HEK293 (cell line): ENCODE data around the gene ISCU.
"Not testable (repeated sequence)": the region's sequence is repeated elsewhere in the genome, so short reads cannot be mapped to it uniquely, and the experiment has no call there.

ENCODE experiments used
- CTCF ChIA-PET: fragments of 350-600 bp; formaldehyde crosslinking; extraction: SDS; loops from one replicate; lab custom pipeline; 2021; ENCODE audit warnings: antibody characterized with exemption; lab: Yijun Ruan, JAX
- POLR2A ChIA-PET: fragments of 300-600 bp; formaldehyde crosslinking; extraction: SDS; loops from one replicate; lab custom pipeline; 2020; ENCODE audit warnings: antibody characterized with exemption, inconsistent platforms; lab: Yijun Ruan, JAX
- H3K27ac ChIP-seq: fragments of 200-500 bp; sonication (Bioruptor generic); 2 replicates; pipeline ENCODE4 v1.5.1; 2014; ENCODE audit warnings: low read depth, low read length, control low read depth, inconsistent platforms; ENCODE audit errors: extremely low read depth
- H3K36me3 ChIP-seq, 2 experiments: fragments of 200-500 bp in 1 of 2; sonication (Bioruptor generic) in 1 of 2; 1 replicate in 1 of 2; 2 replicates in 1 of 2; pipeline ENCODE4 v1.5.1; 2014 to 2017; ENCODE audit warnings: inconsistent platforms in 2 of 2, low read length in 2 of 2; ENCODE audit not compliant: control insufficient read depth in 2 of 2, insufficient read depth in 1 of 2
- H3K4me1 ChIP-seq: fragments of 200-500 bp; sonication (Bioruptor generic); 2 replicates; pipeline ENCODE4 v1.5.1; 2014; ENCODE audit warnings: mild to moderate bottlenecking, low read length, inconsistent platforms; ENCODE audit not compliant: control insufficient read depth, insufficient read depth
- H3K4me3 ChIP-seq: 2 replicates; pipeline ENCODE4 v1.5.1; 2011; ENCODE audit warnings: low read depth, mild to moderate bottlenecking, control low read depth, low read length, moderate library complexity
- H3K9me3 ChIP-seq: fragments of 200-500 bp; sonication (Bioruptor generic); 2 replicates; pipeline ENCODE4 v1.5.1; 2014; ENCODE audit warnings: low read depth, low read length, inconsistent platforms; ENCODE audit not compliant: control insufficient read depth, insufficient read depth
- FEZF1 ChIP-seq: fragments of 450-650 bp; formaldehyde crosslinking; IDR thresholded peaks from 2 replicates; pipeline ENCODE4 v1.5.1; 2016; ENCODE audit warnings: missing biosample characterization, missing genetic modification characterization
- KLF10 ChIP-seq: fragments of 450-650 bp; IDR thresholded peaks from 2 replicates; pipeline ENCODE4 v1.5.1; 2018; ENCODE audit warnings: missing biosample characterization, mild to moderate bottlenecking, missing genetic modification characterization
- REPIN1 ChIP-seq: fragments of 450-650 bp; formaldehyde crosslinking; IDR thresholded peaks from 2 replicates; pipeline ENCODE4 v1.5.1; 2017; ENCODE audit warnings: missing biosample characterization, missing genetic modification characterization, low read depth
- SP7 ChIP-seq: fragments of 450-650 bp; formaldehyde crosslinking; IDR thresholded peaks from 2 replicates; pipeline ENCODE4 v1.5.1; 2016; ENCODE audit warnings: missing biosample characterization, missing genetic modification characterization
- YY1 ChIP-seq: fragments of 450-650 bp; formaldehyde crosslinking; IDR thresholded peaks from 2 replicates; pipeline ENCODE4 v1.5.1; 2018; ENCODE audit warnings: missing biosample characterization, missing genetic modification characterization
- ZNF10 ChIP-seq: fragments of 450-650 bp; formaldehyde crosslinking; IDR thresholded peaks from 2 replicates; pipeline ENCODE4 v1.5.1; 2017; ENCODE audit warnings: missing biosample characterization, missing genetic modification characterization
- ZNF121 ChIP-seq: fragments of 450-650 bp; formaldehyde crosslinking; IDR thresholded peaks from 2 replicates; pipeline ENCODE4 v1.5.1; 2016; ENCODE audit warnings: missing biosample characterization, missing genetic modification characterization
- ZNF138 ChIP-seq: fragments of 450-650 bp; formaldehyde crosslinking; IDR thresholded peaks from 2 replicates; pipeline ENCODE4 v1.5.1; 2016; ENCODE audit warnings: missing biosample characterization, missing genetic modification characterization, borderline replicate concordance
- ZNF175 ChIP-seq: fragments of 450-650 bp; formaldehyde crosslinking; IDR thresholded peaks from 2 replicates; pipeline ENCODE4 v1.5.1; 2016; ENCODE audit warnings: missing biosample characterization, missing genetic modification characterization
- ZNF211 ChIP-seq: fragments of 450-650 bp; formaldehyde crosslinking; IDR thresholded peaks from 2 replicates; pipeline ENCODE4 v1.5.1; 2016; ENCODE audit warnings: low read depth, missing biosample characterization, missing genetic modification characterization
- ZNF514 ChIP-seq: fragments of 450-650 bp; formaldehyde crosslinking; IDR thresholded peaks from 2 replicates; pipeline ENCODE4 v1.5.1; 2016; ENCODE audit warnings: missing biosample characterization, missing genetic modification characterization
- ZNF529 ChIP-seq: fragments of 450-650 bp; formaldehyde crosslinking; IDR thresholded peaks from 2 replicates; pipeline ENCODE4 v1.5.1; 2017; ENCODE audit warnings: missing genetic modification characterization, missing biosample characterization; ENCODE audit not compliant: insufficient replicate concordance
- ZNF530 ChIP-seq: fragments of 450-650 bp; formaldehyde crosslinking; IDR thresholded peaks from 2 replicates; pipeline ENCODE4 v1.5.1; 2016; ENCODE audit warnings: low read depth, missing biosample characterization, missing genetic modification characterization
- ZNF610 ChIP-seq: fragments of 450-650 bp; formaldehyde crosslinking; IDR thresholded peaks from 2 replicates; pipeline ENCODE4 v1.5.1; 2016; ENCODE audit warnings: missing biosample characterization, missing genetic modification characterization, borderline replicate concordance
- ZNF658 ChIP-seq: fragments of 450-650 bp; formaldehyde crosslinking; IDR thresholded peaks from 2 replicates; pipeline ENCODE4; 2016; ENCODE audit warnings: missing biosample characterization, missing genetic modification characterization
- ZNF660 ChIP-seq: fragments of 450-650 bp; IDR thresholded peaks from 2 replicates; pipeline ENCODE4 v1.5.1; 2018; ENCODE audit warnings: missing biosample characterization, mild to moderate bottlenecking, missing genetic modification characterization
- ZNF677 ChIP-seq: fragments of 450-650 bp; IDR thresholded peaks from 2 replicates; pipeline ENCODE4 v1.5.0; 2018; ENCODE audit warnings: missing biosample characterization, mild to moderate bottlenecking, missing genetic modification characterization, moderate library complexity
- ZNF777 ChIP-seq: fragments of 450-650 bp; formaldehyde crosslinking; IDR thresholded peaks from 2 replicates; pipeline ENCODE4 v1.5.1; 2017; ENCODE audit warnings: missing biosample characterization, missing genetic modification characterization, borderline replicate concordance
- ZSCAN23 ChIP-seq: fragments of 450-650 bp; formaldehyde crosslinking; IDR thresholded peaks from 2 replicates; pipeline ENCODE4 v1.5.1; 2016; ENCODE audit warnings: missing biosample characterization, missing genetic modification characterization
- TF ChIP-seq, protein P1 (sequence below): fragments of 450-650 bp; formaldehyde crosslinking; IDR thresholded peaks from 2 replicates; pipeline ENCODE4 v1.5.1; 2016; ENCODE audit warnings: missing biosample characterization, missing genetic modification characterization
- TF ChIP-seq, protein P2 (sequence below): fragments of 450-650 bp; formaldehyde crosslinking; IDR thresholded peaks from 2 replicates; pipeline ENCODE4 v1.5.1; 2017; ENCODE audit warnings: missing biosample characterization, missing genetic modification characterization

ISCU gene

DNA sequence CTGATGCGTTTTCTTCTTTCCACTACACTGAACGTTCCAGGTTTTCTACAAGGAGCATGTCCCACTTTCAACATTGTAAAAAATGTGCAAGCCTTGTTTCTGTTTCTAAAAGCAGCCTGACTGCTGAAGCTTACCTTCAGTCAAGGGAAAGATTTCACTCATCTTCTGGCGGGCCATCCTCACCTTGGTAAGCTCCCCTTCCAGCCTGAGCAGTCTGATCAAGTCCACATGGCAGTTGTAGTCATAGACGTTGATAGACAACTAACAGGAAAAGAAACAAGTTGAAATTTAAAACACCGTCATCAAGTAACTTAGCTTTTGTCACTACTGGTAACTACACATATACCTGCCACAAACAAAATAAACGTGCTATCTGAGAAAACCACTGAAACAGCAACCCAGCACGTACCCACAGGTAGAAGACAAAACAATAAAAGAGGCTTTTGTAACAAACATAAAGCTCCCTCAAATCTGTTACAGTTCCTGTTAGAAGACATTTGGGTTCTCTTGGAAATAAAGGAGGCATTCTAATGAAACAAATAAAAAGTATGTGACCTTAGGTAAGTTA, 13.4 kb upstream of the ISCU start:
- Histone ChIP-seq H3K4me3 (no peak overlapping the region), H3K27ac (no peak overlapping the region), H3K36me3 (peaks cover 37 to 49% of the 10 kb centered on the region in 2 experiments), H3K9me3 (no peaks in the 10 kb centered on the region), H3K4me1 (no peaks in the 10 kb centered on the region)
- ChIA-PET CTCF (interaction anchor here (0.6 to 1.3 kb wide), 3 partner anchors 14 to 20 kb away, joined by 4 read pairs; no protein-coding TSS in a partner anchor), POLR2A (interaction anchor here (0.6 to 1.6 kb wide), 2 partner anchors 11 to 13 kb away, joined by 4 to 5 read pairs; partner anchors contain the start of gene ISCU)
- TF ChIP-seq REPIN1 (tag by site-specific recombination) (no peak), ZNF514 (tag by site-specific recombination) (no peak), ZSCAN23 (no peak), ZNF121 (tag by site-specific recombination) (no peak), KLF10 (tag by site-specific recombination) (no peak), ZNF610 (no peak), ZNF658 (no peak), ZNF529 (tag by site-specific recombination) (no peak)
- TF ChIP-seq, protein P1, sequence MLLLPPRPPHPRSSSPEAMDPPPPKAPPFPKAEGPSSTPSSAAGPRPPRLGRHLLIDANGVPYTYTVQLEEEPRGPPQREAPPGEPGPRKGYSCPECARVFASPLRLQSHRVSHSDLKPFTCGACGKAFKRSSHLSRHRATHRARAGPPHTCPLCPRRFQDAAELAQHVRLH (tag by site-specific recombination): no peak

DNA sequence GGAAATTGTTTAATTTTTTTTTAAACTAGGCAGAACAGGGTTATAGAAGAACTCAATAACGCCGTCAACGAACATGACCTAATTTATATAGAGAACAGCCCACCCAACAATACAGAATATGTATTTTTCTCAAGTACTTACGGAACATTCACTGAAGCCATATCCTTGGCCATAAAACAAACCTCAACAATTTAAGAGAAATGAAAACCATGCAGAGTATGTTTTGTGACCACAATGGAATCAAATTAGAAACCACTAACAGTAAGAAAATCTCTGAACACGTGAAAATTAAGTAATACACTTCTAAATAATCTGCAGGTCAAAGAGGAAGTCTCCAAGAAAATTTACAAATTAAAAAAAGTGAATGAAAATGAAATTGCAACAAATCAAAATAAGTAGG, 10.9 kb upstream of the ISCU start:
- H3K27ac ChIP-seq: no peak overlapping the region
- CTCF ChIA-PET: no interaction called here
- no peaks in the 10 kb centered on the region for H3K9me3 ChIP-seq
- H3K4me1 ChIP-seq: no peaks in the 10 kb centered on the region
- H3K36me3 ChIP-seq: peaks cover 14 to 30% of the 10 kb centered on the region in 2 experiments
- no peak overlapping the region for H3K4me3 ChIP-seq
- POLR2A ChIA-PET: no interaction called here
- TF ChIP-seq ZNF10 (tag by site-specific recombination) (no peak), YY1 (tag by site-specific recombination) (no peak), FEZF1 (tag by site-specific recombination) (no peak)
- TF ChIP-seq, protein P2, sequence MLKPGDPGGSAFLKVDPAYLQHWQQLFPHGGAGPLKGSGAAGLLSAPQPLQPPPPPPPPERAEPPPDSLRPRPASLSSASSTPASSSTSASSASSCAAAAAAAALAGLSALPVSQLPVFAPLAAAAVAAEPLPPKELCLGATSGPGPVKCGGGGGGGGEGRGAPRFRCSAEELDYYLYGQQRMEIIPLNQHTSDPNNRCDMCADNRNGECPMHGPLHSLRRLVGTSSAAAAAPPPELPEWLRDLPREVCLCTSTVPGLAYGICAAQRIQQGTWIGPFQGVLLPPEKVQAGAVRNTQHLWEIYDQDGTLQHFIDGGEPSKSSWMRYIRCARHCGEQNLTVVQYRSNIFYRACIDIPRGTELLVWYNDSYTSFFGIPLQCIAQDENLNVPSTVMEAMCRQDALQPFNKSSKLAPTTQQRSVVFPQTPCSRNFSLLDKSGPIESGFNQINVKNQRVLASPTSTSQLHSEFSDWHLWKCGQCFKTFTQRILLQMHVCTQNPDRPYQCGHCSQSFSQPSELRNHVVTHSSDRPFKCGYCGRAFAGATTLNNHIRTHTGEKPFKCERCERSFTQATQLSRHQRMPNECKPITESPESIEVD (tag by site-specific recombination): 0 out of 2 replicates have a peak, but pooled peaks have one; percentile 18

DNA sequence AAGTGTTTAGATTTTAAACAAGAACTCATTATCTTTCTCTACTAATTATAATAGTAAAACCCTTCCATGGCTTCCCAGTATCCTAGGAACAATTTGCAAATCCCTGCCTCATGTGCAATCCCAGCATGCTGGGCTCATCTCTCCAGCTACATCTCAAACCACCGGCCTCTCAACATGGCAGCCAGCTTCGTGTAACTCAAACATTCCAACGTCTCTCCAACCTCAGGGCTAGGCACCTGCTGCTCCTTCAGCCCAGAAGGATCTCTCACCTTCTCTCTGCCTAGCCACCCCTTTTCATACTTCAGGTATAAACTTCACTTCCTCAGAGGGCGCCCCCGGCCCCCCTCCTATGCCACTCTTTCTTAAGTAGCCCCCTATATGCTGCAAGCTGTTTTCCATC, 8.6 kb upstream of the ISCU start:
- H3K4me3 ChIP-seq: no peak overlapping the region
- no peaks in the 10 kb centered on the region for H3K4me1 ChIP-seq
- no peak overlapping the region for H3K27ac ChIP-seq
- peaks cover 5 to 26% of the 10 kb centered on the region in 2 experiments; a peak in 2 of 3 replicates for H3K36me3 ChIP-seq
- POLR2A ChIA-PET: no interaction called here
- TF ChIP-seq SP7 (no peak), ZNF211 (tag by site-specific recombination) (no peak), ZNF10 (tag by site-specific recombination) (no peak), ZNF660 (tag by site-specific recombination) (no peak), ZNF138 (tag by site-specific recombination) (no peak), ZNF677 (tag by site-specific recombination) (no peak), ZNF777 (tag by site-specific recombination) (no peak), ZNF175 (tag by site-specific recombination) (no peak), ZNF530 (tag by site-specific recombination) (no peak)
- CTCF ChIA-PET: no interaction called here
- no peaks in the 10 kb centered on the region for H3K9me3 ChIP-seq

DNA sequence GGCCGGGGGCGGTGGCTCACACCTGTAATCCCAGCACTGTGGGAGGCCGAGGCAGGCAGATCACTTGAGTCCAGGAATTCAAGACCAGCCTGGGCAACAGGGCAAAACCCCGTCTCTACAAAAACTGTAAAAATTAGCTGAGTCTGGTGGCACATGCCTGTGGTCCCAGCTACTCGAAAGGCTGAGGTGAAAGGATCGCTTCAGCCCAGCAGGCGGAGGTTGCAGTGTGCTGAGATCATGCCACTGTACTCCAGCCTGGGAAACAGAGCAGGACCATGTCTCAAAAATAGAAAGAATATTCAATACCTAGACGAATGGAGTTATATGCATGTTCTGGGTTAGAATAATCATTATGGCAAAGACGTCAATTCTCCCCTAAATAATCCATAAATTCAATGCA, 7.0 kb upstream of the ISCU start:
- POLR2A ChIA-PET, H3K4me1 ChIP-seq, H3K9me3 ChIP-seq, H3K27ac ChIP-seq, H3K4me3 ChIP-seq: not testable (repeated sequence)
- H3K36me3 ChIP-seq: peaks cover 5 to 21% of the 10 kb centered on the region in 2 experiments; a peak in 2 of 3 replicates
- CTCF ChIA-PET: interaction anchor here (0.6 to 1.7 kb wide), 6 partner anchors 9 to 1722 kb away, joined by 4 to 9 read pairs (median 4); no protein-coding TSS in a partner anchor
